ENCODE measurements around the gene MED13L.
A peak's percentile ranks its signal among the peaks of the same experiment; 100 is the strongest.

The MED13L gene

GRCh38 chr12:116179384-116179783 lies 98.1 kb downstream of the MED13L start:
- no peak for DNase-seq

- no peak for DNase-seq
Measured at GRCh38 chr12:116177017-116177416, 100.5 kb downstream of the MED13L start.

- DNase-seq: no peak
Measured at GRCh38 chr12:116174904-116175303, 102.6 kb downstream of the MED13L start.

DNA sequence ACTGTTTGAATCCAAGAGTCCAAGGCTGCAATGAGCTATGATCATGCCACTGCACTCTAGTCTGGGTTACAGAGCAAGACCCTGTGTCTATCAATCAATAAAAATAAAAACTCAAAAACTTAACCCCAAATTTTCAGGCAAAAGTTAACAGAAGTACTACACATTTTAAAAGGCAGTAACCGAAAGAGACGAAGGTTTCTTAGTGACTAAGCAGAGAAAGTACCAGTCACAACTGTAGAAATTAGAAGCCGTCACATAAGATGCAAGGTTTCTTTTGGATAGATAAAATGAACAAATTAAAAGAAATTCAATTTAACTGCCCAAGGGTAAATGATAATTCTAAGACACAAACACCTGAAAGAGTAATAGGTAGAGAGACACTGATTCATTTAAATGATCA lies 103.5 kb downstream of the MED13L start:
- no peak for DNase-seq

- DNase-seq: no peak
Measured at GRCh38 chr12:116172224-116172849, 105.2 kb downstream of the MED13L start.

DNA sequence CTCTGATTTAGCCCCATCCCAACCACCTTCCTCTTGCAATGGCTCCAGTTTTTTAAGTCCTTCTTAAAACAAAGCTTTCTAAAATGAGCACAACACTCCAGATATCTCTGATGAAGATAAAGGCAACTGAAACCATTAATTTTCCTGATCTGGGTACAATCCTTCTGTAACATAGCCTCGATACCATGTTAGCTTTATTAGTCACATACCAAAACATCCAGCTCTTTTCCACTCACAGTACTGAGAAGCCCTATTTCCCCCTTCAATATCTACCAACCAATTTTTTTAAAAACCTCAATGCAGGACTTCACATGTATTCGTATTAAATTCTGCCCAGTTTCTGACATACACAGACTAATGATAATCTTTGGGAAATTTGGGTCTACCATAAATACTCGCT lies 105.9 kb downstream of the MED13L start:
- DNase-seq: no peak

DNA sequence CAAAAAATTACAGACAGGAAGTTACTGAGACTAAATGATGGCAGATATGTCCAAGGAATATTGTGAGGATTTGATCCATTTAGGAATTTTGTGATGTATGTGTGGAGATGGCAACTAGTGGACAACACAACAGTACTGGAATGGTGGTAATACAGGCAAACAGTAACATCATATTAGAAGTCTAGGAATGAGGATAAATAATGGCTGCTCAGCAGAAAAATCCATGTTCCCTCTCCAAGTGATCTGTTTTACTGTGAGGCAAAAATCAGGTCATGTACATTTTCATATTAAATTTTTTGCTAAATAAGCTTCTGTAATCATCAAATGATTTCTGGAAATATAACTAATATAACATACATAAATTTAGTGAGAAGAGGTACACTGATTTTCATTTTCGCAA lies 108.4 kb downstream of the MED13L start:
- DNase-seq: no peak

DNA sequence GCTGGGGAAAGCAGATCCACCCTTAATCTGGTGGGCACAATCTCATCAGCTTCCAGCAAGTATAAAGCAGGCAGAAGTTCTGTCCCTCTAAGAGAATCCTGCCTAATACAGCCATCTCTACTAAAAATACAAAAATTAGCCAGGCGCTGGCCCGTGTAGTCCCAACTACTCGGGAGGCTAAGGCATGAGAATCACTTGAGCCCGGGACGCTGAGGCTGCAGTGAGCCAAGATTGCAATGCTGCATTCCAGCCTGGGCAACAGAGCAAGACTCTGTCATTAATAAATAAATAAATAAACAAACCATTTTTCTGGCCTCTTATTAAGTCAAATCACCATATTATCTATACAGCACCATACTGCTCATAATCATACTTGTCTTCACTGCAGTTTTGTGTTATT lies 111.2 kb downstream of the MED13L start:
- no peak for DNase-seq

GRCh38 chr12:116165036-116165425 lies 112.5 kb downstream of the MED13L start:
- DNase-seq: peak; percentile 74

DNA sequence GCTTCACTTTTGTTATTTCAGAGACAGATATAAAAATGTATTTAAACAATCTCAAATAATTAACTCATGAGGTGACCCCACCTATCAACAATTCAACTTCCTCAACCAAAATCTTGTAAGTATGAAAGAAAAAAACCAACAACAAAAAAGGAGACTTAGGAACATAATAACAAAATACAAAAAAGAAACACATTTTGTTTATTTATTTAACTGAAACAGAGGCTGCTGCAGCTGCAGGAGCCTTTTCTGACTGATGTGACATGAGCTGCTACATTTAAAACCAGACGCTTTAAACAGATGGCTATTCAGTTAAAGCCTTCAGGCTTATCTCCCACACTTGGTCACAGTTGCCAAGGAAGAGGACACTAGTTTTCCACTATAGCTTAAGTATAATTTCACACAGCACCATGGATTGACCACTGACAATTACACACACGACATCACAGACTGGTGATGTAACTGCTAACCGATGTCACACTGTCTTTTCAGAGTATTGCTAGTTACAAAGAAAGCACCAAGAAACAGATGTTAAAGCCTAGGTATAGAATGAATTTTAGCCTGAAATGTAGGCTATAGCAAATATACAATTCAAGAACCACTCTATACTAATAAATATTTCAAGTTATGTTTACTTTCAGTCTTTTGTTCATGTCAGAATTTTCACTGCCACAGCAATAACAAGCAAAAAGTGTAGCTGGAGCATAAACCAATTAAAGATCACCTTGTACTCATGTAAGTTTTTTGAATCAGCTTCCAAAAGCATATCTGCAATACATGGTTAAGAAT lies 113.0 kb downstream of the MED13L start:
- DNase-seq: no peak

- DNase-seq: no peak
Measured at GRCh38 chr12:116162071-116162470, 115.4 kb downstream of the MED13L start.

DNA sequence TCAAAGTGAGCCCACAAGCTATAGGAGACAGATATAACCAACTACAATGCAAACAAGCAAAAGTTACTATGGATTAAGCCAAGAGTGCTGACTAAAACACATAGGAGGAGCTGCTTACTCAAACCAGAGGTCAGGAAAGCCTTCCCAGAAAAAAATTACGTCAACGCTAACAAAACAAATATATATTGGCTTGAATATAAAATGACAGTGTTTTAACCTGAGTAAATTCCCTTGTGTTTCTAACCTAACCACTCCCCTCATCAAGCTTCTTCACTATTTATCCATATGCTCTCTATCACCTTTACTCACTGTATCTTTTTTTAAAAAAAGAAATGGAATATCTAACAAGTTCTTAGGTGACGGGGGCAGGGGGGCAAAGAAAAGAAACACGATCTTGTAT lies 115.9 kb downstream of the MED13L start:
- DNase-seq: peak; percentile 27

- no peak for DNase-seq
Measured at GRCh38 chr12:116160883-116161458, 116.5 kb downstream of the MED13L start.

GRCh38 chr12:116160231-116160630 lies 117.3 kb downstream of the MED13L start:
- DNase-seq: peak; percentile 61

GRCh38 chr12:116159593-116160200 lies 117.8 kb downstream of the MED13L start:
- no peak for DNase-seq

GRCh38 chr12:116159175-116159574 lies 118.3 kb downstream of the MED13L start:
- peak; percentile 53 for DNase-seq

GRCh38 chr12:116157845-116158267 lies 119.6 kb downstream of the MED13L start:
- no peak for DNase-seq

- no peak for DNase-seq
Measured at GRCh38 chr12:116156614-116157013, 120.9 kb downstream of the MED13L start.

DNA sequence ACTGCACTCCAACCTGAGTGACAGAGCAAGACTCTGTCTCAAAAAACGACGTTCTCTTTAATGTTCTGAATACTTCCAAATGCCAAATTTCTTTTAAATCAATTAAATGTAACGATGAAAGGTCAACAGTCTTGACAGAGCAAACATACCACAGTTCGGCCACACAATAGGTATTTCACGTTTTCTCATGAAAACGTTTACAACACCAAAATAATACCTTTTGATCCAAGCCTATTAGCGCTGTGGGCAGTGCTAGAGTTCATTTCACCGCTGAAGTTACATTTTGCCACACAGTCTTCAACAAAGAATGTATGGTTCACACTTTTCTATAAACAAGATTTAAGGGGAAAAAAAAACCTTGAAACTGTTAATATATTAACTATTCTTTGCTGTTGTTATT lies 122.1 kb downstream of the MED13L start:
- DNase-seq: no peak

DNA sequence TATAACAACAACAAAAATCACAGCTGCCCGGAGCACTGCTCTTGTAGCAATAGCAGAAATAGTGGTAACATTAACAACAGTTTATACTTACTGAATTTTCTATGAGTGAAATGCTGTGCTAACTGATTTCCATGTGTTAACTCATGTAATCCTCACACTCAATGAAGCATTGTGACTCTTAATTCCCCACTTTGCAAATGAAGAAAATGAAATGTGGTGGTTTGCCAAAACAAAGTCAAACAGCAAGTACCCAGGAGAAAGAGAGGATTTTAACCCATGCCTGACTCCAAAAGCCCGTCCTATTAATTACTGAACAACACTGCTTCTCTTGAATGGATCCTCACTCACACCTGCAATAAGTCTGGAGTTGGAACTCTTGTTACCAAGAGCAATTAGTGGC lies 123.5 kb downstream of the MED13L start:
- DNase-seq: no peak

DNA sequence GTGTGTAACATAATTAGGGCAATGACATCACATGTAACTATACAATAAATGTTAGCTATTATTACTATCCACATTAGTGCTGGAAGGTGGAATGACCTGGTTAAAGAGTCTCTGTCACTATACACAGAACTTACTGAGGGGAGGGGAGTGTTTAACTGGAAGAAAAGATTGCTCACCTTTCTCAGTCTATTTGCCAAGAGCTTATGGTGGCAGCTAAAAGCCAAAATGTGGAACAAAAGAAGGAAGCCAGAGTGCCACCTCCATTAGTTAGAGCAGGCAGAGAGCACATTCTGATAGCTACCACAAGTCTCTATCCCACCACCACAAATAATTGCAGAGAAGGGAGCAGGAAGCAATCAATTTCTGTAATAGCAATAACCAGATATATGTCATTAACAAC lies 124.4 kb downstream of the MED13L start:
- DNase-seq: no peak

- DNase-seq: peak; percentile 64
Measured at GRCh38 chr12:116152268-116152667, 125.2 kb downstream of the MED13L start.

DNA sequence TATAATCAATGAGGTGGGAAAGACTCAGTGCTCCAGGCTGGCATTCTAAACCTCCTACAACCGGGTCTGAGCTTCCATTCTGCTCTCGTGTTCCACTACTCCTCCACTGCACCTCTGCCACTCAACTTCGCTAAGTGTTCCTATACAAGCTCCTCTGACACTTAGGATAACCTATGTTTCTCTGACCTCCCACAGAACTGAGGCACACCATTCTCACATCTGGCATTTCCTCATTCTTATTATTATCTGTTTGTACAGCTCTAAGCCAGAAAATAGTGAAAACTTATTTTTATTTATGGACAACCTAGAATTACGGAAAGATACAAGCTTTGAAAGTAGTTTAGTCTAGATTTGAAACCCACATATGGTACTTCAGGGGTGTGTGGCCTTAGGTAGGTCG lies 127.0 kb downstream of the MED13L start:
- DNase-seq: no peak

GRCh38 chr12:116150001-116150400 lies 127.5 kb downstream of the MED13L start:
- no peak for DNase-seq

Data from HCEC 1CT (cell line).